ENCODE data around the gene KRI1. TPM values are rescaled to one million over a fixed set of nuclear protein-coding genes. Genes with fewer than 3 reads are reported as not detected.

Gene KRI1
- total RNA-seq, 1 donor, result 5.4 TPM

DNA sequence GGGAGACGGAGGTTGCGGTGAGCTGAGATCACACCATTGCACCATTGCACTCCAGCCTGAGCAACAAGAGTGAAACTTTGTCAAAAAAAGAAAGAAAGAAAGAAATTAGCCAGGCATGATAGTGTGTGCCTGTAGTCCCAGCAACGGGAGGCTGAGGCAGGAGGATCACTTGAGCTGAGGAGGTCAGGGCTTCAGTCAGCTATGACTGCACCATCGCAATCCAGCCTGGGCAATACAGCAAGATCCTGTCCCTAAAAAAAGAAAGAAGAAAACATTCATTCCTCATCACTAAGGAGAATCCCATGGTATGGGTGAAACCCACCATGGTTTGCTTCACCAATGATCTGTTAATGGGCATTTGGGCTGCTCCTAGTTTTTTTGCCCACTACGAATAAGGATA, 34.3 kb upstream of the KRI1 start:
- Histone ChIP-seq H3K27me3 (ENCODE audit: insufficient read depth, low read length) (peaks cover 7% of the 10 kb centered on the region), H3K27ac (ENCODE audit: low read depth, low read length) (no peak overlapping the region), H3K9me3 (ENCODE audit: low read depth, low read length) (no peaks in the 10 kb centered on the region), H4K20me1 (ENCODE audit: insufficient read depth, low read length) (no peaks in the 10 kb centered on the region), H3K4me3 (ENCODE audit: insufficient read depth, low read length) (no peak overlapping the region), H3K79me2 (ENCODE audit: insufficient read depth, low read length) (peaks cover 28% of the 10 kb centered on the region), H2AFZ (ENCODE audit: low read length) (no peak overlapping the region), H3K4me1 (ENCODE audit: insufficient read depth, low read length) (peaks cover 12% of the 10 kb centered on the region), H3K36me3 (ENCODE audit: insufficient read depth, low read length) (no peaks in the 10 kb centered on the region), H3K4me2 (ENCODE audit: insufficient read depth, low read length) (no peak overlapping the region)
- no peak for DNase-seq (ENCODE audit: insufficient read length, low spot score, missing footprints)
- no peak for TF ChIP-seq CTCF (IDR thresholded peaks at IDR 0.05; ENCODE audit: extremely low read depth, low read depth, low read length)

DNA sequence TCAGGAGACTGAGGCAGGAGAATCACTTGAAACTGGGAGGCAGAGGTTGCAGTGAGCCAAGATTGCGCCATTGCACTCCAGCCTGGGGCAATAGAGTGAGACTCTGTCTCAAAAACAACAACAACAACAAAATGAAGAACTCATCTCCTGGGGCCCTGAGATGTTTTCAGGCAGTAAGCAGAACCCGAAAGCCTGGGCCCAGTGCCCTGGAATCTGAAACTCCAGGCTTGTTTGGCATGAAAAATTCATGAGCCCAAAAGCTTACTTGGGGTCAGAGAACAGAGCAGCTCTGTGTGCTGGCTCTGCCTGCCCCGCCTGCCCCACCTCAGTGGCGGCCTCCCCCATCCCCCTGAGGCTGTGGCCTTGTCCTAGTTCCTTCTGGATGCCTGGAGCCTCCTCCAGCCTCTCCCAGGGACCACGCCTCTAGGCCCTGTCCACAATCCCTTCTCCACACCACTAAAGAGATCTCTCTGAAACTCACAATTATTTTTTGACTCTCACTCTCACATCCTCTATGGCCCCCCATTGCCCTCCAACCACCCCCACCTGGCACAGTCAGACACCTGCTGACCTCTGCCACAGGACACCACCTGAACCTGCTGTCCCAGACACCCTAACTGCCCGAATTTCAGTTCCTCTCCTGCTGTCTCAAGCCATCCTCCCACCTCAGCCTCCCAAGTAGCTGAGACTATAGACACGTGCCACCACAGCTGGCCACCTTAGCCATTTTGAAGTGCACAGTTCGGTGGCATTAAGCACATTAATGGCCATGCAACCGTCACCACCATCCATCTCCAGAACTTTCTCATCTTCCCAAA, 28.2 kb upstream of the KRI1 start:
- Histone ChIP-seq H3K4me3 (ENCODE audit: insufficient read depth, low read length) (no peak overlapping the region), H4K20me1 (ENCODE audit: insufficient read depth, low read length) (no peaks in the 10 kb centered on the region), H3K79me2 (ENCODE audit: insufficient read depth, low read length) (no peaks in the 10 kb centered on the region), H3K9me3 (ENCODE audit: low read depth, low read length) (no peaks in the 10 kb centered on the region), H2AFZ (ENCODE audit: low read length) (no peak overlapping the region), H3K27me3 (ENCODE audit: insufficient read depth, low read length) (peaks cover 4% of the 10 kb centered on the region), H3K4me2 (ENCODE audit: insufficient read depth, low read length) (no peak overlapping the region), H3K27ac (ENCODE audit: low read depth, low read length) (no peak overlapping the region), H3K36me3 (ENCODE audit: insufficient read depth, low read length) (no peaks in the 10 kb centered on the region), H3K4me1 (ENCODE audit: insufficient read depth, low read length) (no peaks in the 10 kb centered on the region)
- TF ChIP-seq CTCF (IDR thresholded peaks at IDR 0.05; ENCODE audit: extremely low read depth, low read depth, low read length), result no peak
- no peak for DNase-seq (ENCODE audit: insufficient read length, low spot score, missing footprints)

DNA sequence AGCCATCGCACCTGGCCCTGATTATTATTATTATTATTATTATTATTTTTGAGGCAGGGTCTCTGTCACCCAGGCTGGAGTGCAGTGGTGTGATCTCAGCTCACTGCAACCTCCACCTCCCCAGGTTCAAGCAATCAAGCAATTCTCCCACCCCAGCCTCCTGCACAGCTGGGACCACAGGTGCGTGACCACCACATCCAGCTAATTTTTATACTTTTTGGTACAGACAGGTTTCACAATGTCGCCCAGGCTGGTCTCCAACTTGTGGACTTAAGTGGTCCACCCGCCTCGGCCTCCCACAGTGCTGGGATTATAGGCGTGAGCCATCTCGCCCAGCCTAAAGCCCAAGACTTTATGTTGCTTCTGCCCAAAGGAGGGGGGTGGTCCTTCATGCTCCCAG, 27.3 kb upstream of the KRI1 start:
- no peak overlapping the region for H2AFZ ChIP-seq (ENCODE audit: low read length)
- no peaks in the 10 kb centered on the region for H3K79me2 ChIP-seq (ENCODE audit: insufficient read depth, low read length)
- H3K27me3 ChIP-seq (ENCODE audit: insufficient read depth, low read length), result peaks cover 4% of the 10 kb centered on the region
- no peaks in the 10 kb centered on the region for H4K20me1 ChIP-seq (ENCODE audit: insufficient read depth, low read length)
- DNase-seq (ENCODE audit: insufficient read length, low spot score, missing footprints), result no peak
- no peaks in the 10 kb centered on the region for H3K36me3 ChIP-seq (ENCODE audit: insufficient read depth, low read length)
- H3K4me3 ChIP-seq (ENCODE audit: insufficient read depth, low read length), result no peak overlapping the region
- H3K4me2 ChIP-seq (ENCODE audit: insufficient read depth, low read length), result no peak overlapping the region
- H3K4me1 ChIP-seq (ENCODE audit: insufficient read depth, low read length), result no peaks in the 10 kb centered on the region
- TF ChIP-seq CTCF (IDR thresholded peaks at IDR 0.05; ENCODE audit: extremely low read depth, low read depth, low read length), result no peak
- no peak overlapping the region for H3K27ac ChIP-seq (ENCODE audit: low read depth, low read length)
- H3K9me3 ChIP-seq (ENCODE audit: low read depth, low read length), result no peaks in the 10 kb centered on the region

DNA sequence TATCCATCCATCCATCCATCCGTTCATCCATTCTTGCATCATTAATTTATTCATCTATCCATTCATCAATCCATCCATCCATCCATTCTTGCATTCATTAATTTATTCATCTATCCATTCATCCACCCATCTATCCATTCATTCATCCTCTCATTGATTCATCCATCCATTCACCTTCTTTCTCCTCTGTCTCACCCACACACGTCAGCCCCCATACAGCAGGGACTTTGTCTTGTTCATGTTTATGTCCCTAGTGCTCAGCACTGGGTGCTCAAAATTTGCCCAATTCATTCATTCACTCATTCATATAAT, 22.0 kb upstream of the KRI1 start:
- Histone ChIP-seq H3K27me3 (ENCODE audit: insufficient read depth, low read length) (peaks cover 16% of the 10 kb centered on the region), H2AFZ (ENCODE audit: low read length) (no peak overlapping the region), H3K4me2 (ENCODE audit: insufficient read depth, low read length) (no peak overlapping the region), H3K27ac (ENCODE audit: low read depth, low read length) (no peak overlapping the region), H3K36me3 (ENCODE audit: insufficient read depth, low read length) (no peaks in the 10 kb centered on the region), H4K20me1 (ENCODE audit: insufficient read depth, low read length) (no peaks in the 10 kb centered on the region), H3K4me3 (ENCODE audit: insufficient read depth, low read length) (no peak overlapping the region), H3K79me2 (ENCODE audit: insufficient read depth, low read length) (no peaks in the 10 kb centered on the region), H3K9me3 (ENCODE audit: low read depth, low read length) (no peaks in the 10 kb centered on the region), H3K4me1 (ENCODE audit: insufficient read depth, low read length) (no peaks in the 10 kb centered on the region)
- DNase-seq (ENCODE audit: insufficient read length, low spot score, missing footprints), result no peak
- TF ChIP-seq CTCF (IDR thresholded peaks at IDR 0.05; ENCODE audit: extremely low read depth, low read depth, low read length), result no peak

Data from osteoblast (primary cell).